Mesendoderm (in vitro differentiated cells): ENCODE results near the gene OR5AC2.
A peak's percentile ranks its signal among the peaks of the same experiment; 100 is the strongest.

ENCODE experiments used
- DNase-seq: peaks from one replicate; pipeline ENCODE4 v3.0.0; 2013
- H2AK5ac ChIP-seq: 2 replicates; pipeline ENCODE4 v1.6.1; 2013; ENCODE audit warnings: low read length, inconsistent platforms
- H2BK120ac ChIP-seq: 2 replicates; pipeline ENCODE4 v1.6.1; 2013; ENCODE audit warnings: low read depth, mild to moderate bottlenecking, low read length, moderate library complexity, mixed read lengths
- H2BK15ac ChIP-seq: replicated peaks from 2 replicates; pipeline ENCODE4 v1.6.1; 2013; ENCODE audit warnings: low read depth, mild to moderate bottlenecking, moderate library complexity
- H2BK5ac ChIP-seq: 2 replicates; pipeline ENCODE4 v1.6.1; 2013; ENCODE audit warnings: low read length, inconsistent platforms
- H3K18ac ChIP-seq: 2 replicates; pipeline ENCODE4 v1.6.1; 2013; ENCODE audit warnings: mild to moderate bottlenecking, low read length, mixed read lengths
- H3K23ac ChIP-seq: one replicate; pipeline ENCODE4 v1.6.1; 2013; ENCODE audit warnings: low read length
- H3K27ac ChIP-seq: 2 replicates; pipeline ENCODE4 v1.5.1; 2013; ENCODE audit warnings: low read depth, mild to moderate bottlenecking, inconsistent platforms, low read length, moderate library complexity
- H3K27me3 ChIP-seq: 2 replicates; pipeline ENCODE4 v1.6.1; 2013; ENCODE audit warnings: low read length, control low read depth, mild to moderate bottlenecking, inconsistent platforms; ENCODE audit not compliant: insufficient read depth, poor library complexity
- H3K36me3 ChIP-seq: 2 replicates; pipeline ENCODE4 v1.6.1; 2013; ENCODE audit warnings: low read length, inconsistent platforms; ENCODE audit not compliant: control insufficient read depth, insufficient read depth
- H3K4ac ChIP-seq: one replicate; pipeline ENCODE4 v1.6.1; 2013; ENCODE audit warnings: low read depth, mild to moderate bottlenecking, low read length, moderate library complexity
- H3K4me1 ChIP-seq: 2 replicates; pipeline ENCODE4 v1.6.1; 2013; ENCODE audit warnings: low read depth, low read length, inconsistent platforms; ENCODE audit not compliant: control insufficient read depth
- H3K4me2 ChIP-seq: 2 replicates; pipeline ENCODE4 v1.6.1; 2013; ENCODE audit warnings: low read length
- H3K4me3 ChIP-seq: 2 replicates; pipeline ENCODE4 v1.5.1; 2013; ENCODE audit warnings: mild to moderate bottlenecking, low read length
- H3K56ac ChIP-seq: one replicate; pipeline ENCODE4 v1.6.1; 2013; ENCODE audit warnings: low read length
- H3K79me1 ChIP-seq: 2 replicates; pipeline ENCODE4 v1.6.1; 2013; ENCODE audit warnings: low read length, inconsistent platforms
- H3K79me2 ChIP-seq: 2 replicates; pipeline ENCODE4 v1.6.1; 2013; ENCODE audit warnings: mild to moderate bottlenecking, low read length; ENCODE audit not compliant: control insufficient read depth, insufficient read depth
- H3K9ac ChIP-seq: 2 replicates; pipeline ENCODE4 v1.6.1; 2013; ENCODE audit warnings: low read length, inconsistent platforms
- H4K5ac ChIP-seq: one replicate; pipeline ENCODE4 v1.6.1; 2013; ENCODE audit warnings: low read length
- H4K8ac ChIP-seq: one replicate; pipeline ENCODE4 v1.6.1; 2013; ENCODE audit warnings: low read depth, mild to moderate bottlenecking, control low read depth, low read length, moderate library complexity
- WGBS: extraction: QIAGEN DNeasy Blood & Tissue Kit; methylation state at CpG from one replicate; pipeline ENCODE4 v1.1.7; 2013; ENCODE audit warnings: low lambda C conversion rate, missing lambda C conversion rate; ENCODE audit not compliant: insufficient coverage; ENCODE audit errors: extremely low coverage; 5-methylcytosine and 5-hydroxymethylcytosine counted together

Gene OR5AC2

GRCh38 chr3:98070840-98071239 lies 16.1 kb upstream of the OR5AC2 start:
- Histone ChIP-seq H3K79me2 (no peaks in the 10 kb centered on the region), H3K27me3 (no peaks in the 10 kb centered on the region), H3K36me3 (no peaks in the 10 kb centered on the region), H3K27ac (no peak overlapping the region), H4K5ac (no peak overlapping the region), H3K23ac (no peak overlapping the region), H2BK120ac (no peak overlapping the region), H3K9ac (no peak overlapping the region), H3K79me1 (no peaks in the 10 kb centered on the region), H3K4me3 (no peak overlapping the region), H4K8ac (no peak overlapping the region), H2BK5ac (no peak overlapping the region), H3K4me1 (no peaks in the 10 kb centered on the region), H3K18ac (no peak overlapping the region), H3K56ac (no peak overlapping the region), H3K4me2 (no peak overlapping the region), H3K4ac (no peak overlapping the region), H2BK15ac (no peak overlapping the region), H2AK5ac (no peak overlapping the region)
- no CpG with 5 or more reads among the region's 2 CpGs for WGBS
- DNase-seq, result peak; percentile 52

GRCh38 chr3:98073486-98073885 lies 13.5 kb upstream of the OR5AC2 start:
- H3K79me1 ChIP-seq, result no peaks in the 10 kb centered on the region
- H3K9ac ChIP-seq, result no peak overlapping the region
- H2BK5ac ChIP-seq, result no peak overlapping the region
- no peak overlapping the region for H3K4me3 ChIP-seq
- no peak overlapping the region for H3K56ac ChIP-seq
- H3K23ac ChIP-seq, result no peak overlapping the region
- no peak overlapping the region for H4K5ac ChIP-seq
- H3K27ac ChIP-seq, result no peak overlapping the region
- H3K18ac ChIP-seq, result no peak overlapping the region
- H2AK5ac ChIP-seq, result no peak overlapping the region
- no peak overlapping the region for H3K4me2 ChIP-seq
- H3K4me1 ChIP-seq, result no peaks in the 10 kb centered on the region
- no peaks in the 10 kb centered on the region for H3K79me2 ChIP-seq
- no peak overlapping the region for H2BK15ac ChIP-seq
- no peak overlapping the region for H2BK120ac ChIP-seq
- WGBS, result no CpG with 5 or more reads among the region's 1 CpG
- H3K4ac ChIP-seq, result no peak overlapping the region
- no peak for DNase-seq
- no peak overlapping the region for H4K8ac ChIP-seq
- H3K27me3 ChIP-seq, result no peaks in the 10 kb centered on the region
- no peaks in the 10 kb centered on the region for H3K36me3 ChIP-seq

- Histone ChIP-seq H3K79me2 (no peaks in the 10 kb centered on the region), H3K27me3 (no peaks in the 10 kb centered on the region), H3K27ac (no peak overlapping the region), H4K5ac (no peak overlapping the region), H3K4me3 (no peak overlapping the region), H3K56ac (no peak overlapping the region), H4K8ac (no peak overlapping the region), H3K23ac (no peak overlapping the region), H3K4me1 (no peaks in the 10 kb centered on the region), H3K18ac (no peak overlapping the region), H3K79me1 (no peaks in the 10 kb centered on the region), H2BK15ac (no peak overlapping the region), H2AK5ac (no peak overlapping the region), H3K9ac (no peak overlapping the region), H3K36me3 (no peaks in the 10 kb centered on the region), H2BK5ac (no peak overlapping the region), H2BK120ac (no peak overlapping the region), H3K4me2 (no peak overlapping the region), H3K4ac (no peak overlapping the region)
- DNase-seq, result peak; percentile 1
- no CpG with 5 or more reads among the region's 5 CpGs for WGBS
These were observed 8.9 kb downstream of the OR5AC2 start for GRCh38 chr3:98095882-98096281.

GRCh38 chr3:98099848-98100247 lies 12.9 kb downstream of the OR5AC2 start:
- H2BK120ac ChIP-seq, result no peak overlapping the region
- H3K79me2 ChIP-seq, result no peaks in the 10 kb centered on the region
- H3K56ac ChIP-seq, result no peak overlapping the region
- no peaks in the 10 kb centered on the region for H3K27me3 ChIP-seq
- no CpG with 5 or more reads among the region's 4 CpGs for WGBS
- H4K8ac ChIP-seq, result no peak overlapping the region
- H2AK5ac ChIP-seq, result no peak overlapping the region
- no peaks in the 10 kb centered on the region for H3K79me1 ChIP-seq
- H2BK15ac ChIP-seq, result no peak overlapping the region
- no peak overlapping the region for H3K4ac ChIP-seq
- no peak overlapping the region for H3K23ac ChIP-seq
- H3K36me3 ChIP-seq, result no peaks in the 10 kb centered on the region
- H3K4me2 ChIP-seq, result no peak overlapping the region
- no peak overlapping the region for H2BK5ac ChIP-seq
- no peak for DNase-seq
- no peak overlapping the region for H3K9ac ChIP-seq
- no peak overlapping the region for H3K18ac ChIP-seq
- no peak overlapping the region for H3K4me3 ChIP-seq
- no peak overlapping the region for H4K5ac ChIP-seq
- H3K27ac ChIP-seq, result no peak overlapping the region
- H3K4me1 ChIP-seq, result no peaks in the 10 kb centered on the region

- Histone ChIP-seq H3K4me2 (no peak overlapping the region), H3K79me2 (no peaks in the 10 kb centered on the region), H3K4ac (no peak overlapping the region), H3K79me1 (no peaks in the 10 kb centered on the region), H3K27ac (no peak overlapping the region), H3K18ac (no peak overlapping the region), H2BK15ac (no peak overlapping the region), H4K5ac (no peak overlapping the region), H3K27me3 (no peaks in the 10 kb centered on the region), H3K36me3 (no peaks in the 10 kb centered on the region), H3K23ac (no peak overlapping the region), H3K9ac (no peak overlapping the region), H3K4me3 (no peak overlapping the region), H2AK5ac (no peak overlapping the region), H2BK120ac (no peak overlapping the region), H2BK5ac (no peak overlapping the region), H4K8ac (no peak overlapping the region), H3K4me1 (no peaks in the 10 kb centered on the region), H3K56ac (no peak overlapping the region)
- no CpG with 5 or more reads among the region's 1 CpG for WGBS
- no peak for DNase-seq
These were observed 21.2 kb downstream of the OR5AC2 start for GRCh38 chr3:98108162-98108561.

- WGBS, result no CpG with 5 or more reads among the region's 4 CpGs
- Histone ChIP-seq H2AK5ac (no peak overlapping the region), H3K4ac (no peak overlapping the region), H3K4me1 (no peaks in the 10 kb centered on the region), H3K18ac (no peak overlapping the region), H2BK5ac (no peak overlapping the region), H3K79me1 (no peaks in the 10 kb centered on the region), H3K27me3 (no peaks in the 10 kb centered on the region), H3K27ac (no peak overlapping the region), H2BK120ac (no peak overlapping the region), H3K79me2 (no peaks in the 10 kb centered on the region), H4K8ac (no peak overlapping the region), H4K5ac (no peak overlapping the region), H3K4me3 (no peak overlapping the region), H2BK15ac (no peak overlapping the region), H3K56ac (no peak overlapping the region), H3K9ac (no peak overlapping the region), H3K23ac (no peak overlapping the region), H3K36me3 (no peaks in the 10 kb centered on the region), H3K4me2 (no peak overlapping the region)
- peak; percentile 2 for DNase-seq
These were observed 23.0 kb downstream of the OR5AC2 start for GRCh38 chr3:98109807-98110549.
